Omental fat pad (tissue), 4 donors: ENCODE results near the gene GARS1. TPM values are rescaled to one million over a fixed set of nuclear protein-coding genes. Genes with fewer than 3 reads are reported as not detected.

Experiments used
- ATAC-seq: fragments of 150-250 bp; one replicate; pipeline ENCODE4 v1.9.1; 2016; ENCODE audit warnings: mild to moderate bottlenecking, moderate library complexity; ENCODE audit not compliant: low FRiP score
- DNase-seq: peaks from one replicate; pipeline ENCODE4 v3.0.0-alpha.2; 2019; ENCODE audit warnings: low spot score
- total RNA-seq, 4 donors: library from RNA; depleted of rRNA; stranded (reverse); fragments of >200 nt; gene quantifications; one replicate each; pipeline ENCODE4 v1.1.0, GENCODE V29; 2016
- TF ChIP-seq, protein P1 (sequence below), 3 donors: fragments of 450-650 bp; IDR thresholded peaks; one replicate each; pipeline ENCODE4 v1.5.1; 2016 to 2017; ENCODE audit warnings: antibody characterized with exemption in 3 of 3, mild to moderate bottlenecking in 3 of 3, moderate library complexity in 2 of 3

Gene GARS1
- total RNA-seq, 4 donors from 2014 or later, result 66.8 to 136 (median 105) TPM

GRCh38 chr7:30665449-30665848, 70.8 kb downstream of the GARS1 start:
- ATAC-seq (no peak), DNase-seq (no peak)
- TF ChIP-seq, protein P1, sequence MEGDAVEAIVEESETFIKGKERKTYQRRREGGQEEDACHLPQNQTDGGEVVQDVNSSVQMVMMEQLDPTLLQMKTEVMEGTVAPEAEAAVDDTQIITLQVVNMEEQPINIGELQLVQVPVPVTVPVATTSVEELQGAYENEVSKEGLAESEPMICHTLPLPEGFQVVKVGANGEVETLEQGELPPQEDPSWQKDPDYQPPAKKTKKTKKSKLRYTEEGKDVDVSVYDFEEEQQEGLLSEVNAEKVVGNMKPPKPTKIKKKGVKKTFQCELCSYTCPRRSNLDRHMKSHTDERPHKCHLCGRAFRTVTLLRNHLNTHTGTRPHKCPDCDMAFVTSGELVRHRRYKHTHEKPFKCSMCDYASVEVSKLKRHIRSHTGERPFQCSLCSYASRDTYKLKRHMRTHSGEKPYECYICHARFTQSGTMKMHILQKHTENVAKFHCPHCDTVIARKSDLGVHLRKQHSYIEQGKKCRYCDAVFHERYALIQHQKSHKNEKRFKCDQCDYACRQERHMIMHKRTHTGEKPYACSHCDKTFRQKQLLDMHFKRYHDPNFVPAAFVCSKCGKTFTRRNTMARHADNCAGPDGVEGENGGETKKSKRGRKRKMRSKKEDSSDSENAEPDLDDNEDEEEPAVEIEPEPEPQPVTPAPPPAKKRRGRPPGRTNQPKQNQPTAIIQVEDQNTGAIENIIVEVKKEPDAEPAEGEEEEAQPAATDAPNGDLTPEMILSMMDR (IDR thresholded peaks at IDR 0.05), result no peak

GRCh38 chr7:30667172-30667571, 72.5 kb downstream of the GARS1 start:
- DNase-seq (no peak), ATAC-seq (no peak)
- TF ChIP-seq, protein P1 (IDR thresholded peaks at IDR 0.05), result no peak

GRCh38 chr7:30668102-30668501, 73.4 kb downstream of the GARS1 start:
- DNase-seq, result no peak
- ATAC-seq, result no peak
- TF ChIP-seq, protein P1 (IDR thresholded peaks at IDR 0.05), result no peak

- no peak for ATAC-seq
Measured at GRCh38 chr7:30671793-30672465, 77.3 kb downstream of the GARS1 start.

DNA sequence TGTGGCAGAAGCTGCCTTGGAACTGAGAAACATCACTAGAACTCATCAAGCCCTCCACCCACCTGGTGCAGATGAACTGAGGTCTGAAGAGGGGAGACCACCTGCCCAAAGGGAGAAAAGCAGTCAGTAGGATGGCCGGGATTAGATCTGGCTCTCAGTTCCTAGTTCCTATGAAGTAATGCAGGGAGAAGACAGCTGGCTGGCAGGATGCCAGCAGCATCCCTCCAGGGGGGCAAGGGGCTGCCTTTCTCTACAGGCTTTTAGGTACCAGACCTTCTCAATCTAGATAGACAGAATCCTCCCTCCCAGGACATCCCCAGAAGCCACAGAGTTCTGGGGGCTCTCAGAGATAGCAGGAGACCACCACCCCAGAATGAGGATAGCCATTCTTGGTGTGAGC, 79.7 kb downstream of the GARS1 start:
- ATAC-seq (no peak), DNase-seq (no peak)
- TF ChIP-seq, protein P1 (IDR thresholded peaks at IDR 0.05), result no peak

More at GRCh38 chr7:30671793-30672465, 77.3 kb downstream of the GARS1 start:
- DNase-seq, result no peak
- TF ChIP-seq, protein P1 (IDR thresholded peaks at IDR 0.05), result no peak

- DNase-seq (no peak), ATAC-seq (no peak)
- TF ChIP-seq, protein P1 (IDR thresholded peaks at IDR 0.05), result no peak
Measured at GRCh38 chr7:30674876-30675275, 80.2 kb downstream of the GARS1 start.

GRCh38 chr7:30678805-30679204, 84.1 kb downstream of the GARS1 start:
- ATAC-seq (no peak), DNase-seq (no peak)
- TF ChIP-seq, protein P1 (IDR thresholded peaks at IDR 0.05), result no peak
